ENCODE data around the gene PCLO. TPM values are rescaled to one million over a fixed set of nuclear protein-coding genes. Genes with fewer than 3 reads are reported as not detected.
"Not testable (repeated sequence)": the region's sequence is repeated elsewhere in the genome, so short reads cannot be mapped to it uniquely, and the experiment has no call there.

PCLO gene
- total RNA-seq, 2 experiments from 2014 or later = not detected

- no peaks in the 10 kb centered on the region for H3K27me3 Mint-ChIP-seq
- TF ChIP-seq CTCF (IDR thresholded peaks at IDR 0.05) = no peak
- ATAC-seq = no peak
- intact Hi-C loops (cut with micrococcal nuclease) = no loop called here
- H3K27ac Mint-ChIP-seq = no peak overlapping the region
- ChIA-PET CTCF (no interaction called here), POLR2A (no interaction called here)
- no peak overlapping the region for H3K4me3 Mint-ChIP-seq
- no peak for DNase-seq
- no peaks in the 10 kb centered on the region for H3K4me1 Mint-ChIP-seq (ENCODE audit: low read depth)
- H3K9me3 Mint-ChIP-seq = no peaks in the 10 kb centered on the region
- no peaks in the 10 kb centered on the region for H3K36me3 Mint-ChIP-seq (ENCODE audit: low read depth)
Observed at GRCh38 chr7:82897500-82897899, 265.2 kb downstream of the PCLO start.

GRCh38 chr7:82894341-82894740 is 268.3 kb downstream of the PCLO start:
- intact Hi-C loops (cut with micrococcal nuclease); ATAC-seq; H3K27me3 Mint-ChIP-seq; H3K36me3 Mint-ChIP-seq (ENCODE audit: low read depth); H3K4me3 Mint-ChIP-seq; H3K4me1 Mint-ChIP-seq (ENCODE audit: low read depth); H3K27ac Mint-ChIP-seq; CTCF ChIA-PET; DNase-seq; H3K9me3 Mint-ChIP-seq; POLR2A ChIA-PET: not testable (repeated sequence)

- Mint-ChIP-seq H3K4me3 (no peak overlapping the region), H3K27me3 (no peaks in the 10 kb centered on the region), H3K27ac (no peak overlapping the region), H3K36me3 (ENCODE audit: low read depth) (no peaks in the 10 kb centered on the region), H3K9me3 (peaks cover 1% of the 10 kb centered on the region), H3K4me1 (ENCODE audit: low read depth) (no peaks in the 10 kb centered on the region)
- ChIA-PET CTCF (no interaction called here), POLR2A (no interaction called here)
- DNase-seq (no peak), ATAC-seq (no peak)
- TF ChIP-seq CTCF (IDR thresholded peaks at IDR 0.05) = no peak
- intact Hi-C loops (cut with micrococcal nuclease) = no loop called here
Observed at GRCh38 chr7:82886324-82886723, 276.4 kb downstream of the PCLO start.

DNA sequence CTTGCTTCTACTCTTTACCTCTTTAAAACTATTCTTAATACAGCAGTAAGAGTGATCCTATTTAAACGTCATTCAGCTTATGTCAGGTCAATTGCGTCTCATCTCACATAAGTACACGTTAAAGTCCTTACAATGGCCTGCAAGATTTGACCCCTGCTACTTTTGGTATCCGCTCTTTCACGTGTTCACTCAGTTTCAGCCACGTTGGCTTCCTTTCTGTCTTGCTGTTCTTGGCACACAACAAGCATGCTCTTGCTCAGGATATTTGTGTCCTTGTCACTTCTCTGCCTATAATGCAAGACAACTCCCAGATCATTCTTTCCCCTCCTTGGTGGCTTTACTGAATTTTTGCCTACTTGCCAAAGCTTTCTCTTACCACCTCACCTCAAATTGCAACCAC is 296.8 kb downstream of the PCLO start:
- no peaks in the 10 kb centered on the region for H3K4me1 Mint-ChIP-seq (ENCODE audit: low read depth)
- POLR2A ChIA-PET = no interaction called here

GRCh38 chr7:82859106-82859850 is 303.4 kb downstream of the PCLO start:
- POLR2A ChIA-PET = no interaction called here
- no peaks in the 10 kb centered on the region for H3K9me3 Mint-ChIP-seq
- CTCF ChIA-PET = no interaction called here
- ATAC-seq = no peak
- no peak overlapping the region for H3K27ac Mint-ChIP-seq
- H3K27me3 Mint-ChIP-seq = no peaks in the 10 kb centered on the region
- no peak for TF ChIP-seq CTCF (IDR thresholded peaks at IDR 0.05)
- H3K4me3 Mint-ChIP-seq = no peak overlapping the region
- no peaks in the 10 kb centered on the region for H3K36me3 Mint-ChIP-seq (ENCODE audit: low read depth)
- H3K4me1 Mint-ChIP-seq (ENCODE audit: low read depth) = no peaks in the 10 kb centered on the region
- DNase-seq = no peak
- intact Hi-C loops (cut with micrococcal nuclease) = no loop called here

More for the DNA sequence above, 296.8 kb downstream of the PCLO start:
- intact Hi-C loops (cut with micrococcal nuclease) = no loop called here
- H3K27me3 Mint-ChIP-seq = no peaks in the 10 kb centered on the region
- H3K4me3 Mint-ChIP-seq = no peak overlapping the region
- H3K36me3 Mint-ChIP-seq (ENCODE audit: low read depth) = no peaks in the 10 kb centered on the region
- DNase-seq = no peak
- no peak for ATAC-seq
- no peak for TF ChIP-seq CTCF (IDR thresholded peaks at IDR 0.05)
- H3K9me3 Mint-ChIP-seq = no peaks in the 10 kb centered on the region
- CTCF ChIA-PET = no interaction called here
- H3K27ac Mint-ChIP-seq = no peak overlapping the region
